ENCODE data around the gene RNF141.

Gene RNF141

DNA sequence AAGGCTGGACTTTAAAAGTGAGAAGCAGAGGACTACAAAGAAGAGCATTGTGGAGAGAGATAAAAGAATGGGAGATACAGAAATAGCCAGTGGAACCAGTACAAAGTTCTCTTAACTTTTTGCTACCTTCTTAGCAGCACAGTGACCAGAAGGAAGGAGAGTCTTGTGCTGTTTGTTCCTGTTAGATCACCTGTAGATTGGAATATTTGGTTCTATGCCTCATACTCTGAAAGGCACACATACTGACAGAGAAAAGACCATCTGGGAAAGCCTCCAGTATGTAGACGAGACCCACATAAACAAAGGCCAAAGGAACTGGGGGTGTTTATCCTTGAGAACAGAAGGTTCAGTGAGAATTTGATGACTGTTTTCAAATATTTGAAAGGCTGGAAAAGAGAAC, 18.7 kb downstream of the RNF141 start:
- TF ChIP-seq, protein P1, sequence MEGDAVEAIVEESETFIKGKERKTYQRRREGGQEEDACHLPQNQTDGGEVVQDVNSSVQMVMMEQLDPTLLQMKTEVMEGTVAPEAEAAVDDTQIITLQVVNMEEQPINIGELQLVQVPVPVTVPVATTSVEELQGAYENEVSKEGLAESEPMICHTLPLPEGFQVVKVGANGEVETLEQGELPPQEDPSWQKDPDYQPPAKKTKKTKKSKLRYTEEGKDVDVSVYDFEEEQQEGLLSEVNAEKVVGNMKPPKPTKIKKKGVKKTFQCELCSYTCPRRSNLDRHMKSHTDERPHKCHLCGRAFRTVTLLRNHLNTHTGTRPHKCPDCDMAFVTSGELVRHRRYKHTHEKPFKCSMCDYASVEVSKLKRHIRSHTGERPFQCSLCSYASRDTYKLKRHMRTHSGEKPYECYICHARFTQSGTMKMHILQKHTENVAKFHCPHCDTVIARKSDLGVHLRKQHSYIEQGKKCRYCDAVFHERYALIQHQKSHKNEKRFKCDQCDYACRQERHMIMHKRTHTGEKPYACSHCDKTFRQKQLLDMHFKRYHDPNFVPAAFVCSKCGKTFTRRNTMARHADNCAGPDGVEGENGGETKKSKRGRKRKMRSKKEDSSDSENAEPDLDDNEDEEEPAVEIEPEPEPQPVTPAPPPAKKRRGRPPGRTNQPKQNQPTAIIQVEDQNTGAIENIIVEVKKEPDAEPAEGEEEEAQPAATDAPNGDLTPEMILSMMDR (IDR thresholded peaks at IDR 0.05; ENCODE audit: low read depth, low read length, missing control alignments) = no peak
- in situ Hi-C loops (cut with HindIII; ENCODE audit: low sequenced_read_pairs) = no loop called here
- DNase-seq (ENCODE audit: low read depth) = no peak
- no peak overlapping the region for H3K4me3 ChIP-seq (ENCODE audit: low read depth, low read length)

DNA sequence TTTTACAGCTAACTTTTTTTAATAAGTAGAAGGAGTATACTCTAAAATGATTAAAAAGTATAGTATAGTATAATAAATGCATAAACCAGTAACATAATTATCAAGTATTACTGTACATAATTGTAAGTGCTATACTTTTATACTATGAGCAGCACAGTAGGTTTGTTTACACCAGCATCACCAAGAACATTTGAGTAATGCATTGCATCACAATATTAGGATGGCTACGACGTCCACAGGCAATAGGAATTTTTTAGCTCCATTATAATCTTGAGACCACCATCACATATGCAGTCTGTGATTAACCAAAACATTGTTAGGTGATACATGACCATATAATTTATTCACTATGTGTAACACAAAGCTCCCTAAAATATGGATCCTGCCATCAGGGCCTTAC, 20.4 kb downstream of the RNF141 start:
- TF ChIP-seq, protein P1 (IDR thresholded peaks at IDR 0.05; ENCODE audit: low read depth, low read length, missing control alignments) = no peak
- no peak for DNase-seq (ENCODE audit: low read depth)
- H3K4me3 ChIP-seq (ENCODE audit: low read depth, low read length) = no peak overlapping the region
- in situ Hi-C loops (cut with HindIII; ENCODE audit: low sequenced_read_pairs) = no loop called here

DNA sequence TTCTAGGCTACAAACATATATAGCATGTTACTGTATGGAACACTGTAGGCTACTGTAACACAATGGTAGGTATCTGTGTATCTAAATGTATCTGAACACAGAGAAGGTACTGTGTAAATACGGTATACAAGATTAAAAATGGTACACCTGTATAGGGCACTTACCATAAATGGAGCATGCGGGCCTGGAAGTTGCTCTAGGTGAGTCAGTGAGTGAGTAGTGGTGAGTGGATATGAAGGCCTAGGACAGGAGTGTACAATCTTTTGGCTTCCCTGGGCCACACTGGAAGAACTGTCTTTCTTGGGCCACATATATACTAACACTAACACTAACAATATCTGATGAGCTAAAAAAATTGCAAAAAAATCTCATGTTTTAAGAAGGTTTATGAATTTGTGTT, 21.4 kb downstream of the RNF141 start:
- H3K4me3 ChIP-seq (ENCODE audit: low read depth, low read length) = no peak overlapping the region
- no peak for DNase-seq (ENCODE audit: low read depth)
- TF ChIP-seq, protein P1 (IDR thresholded peaks at IDR 0.05; ENCODE audit: low read depth, low read length, missing control alignments) = no peak
- in situ Hi-C loops (cut with HindIII; ENCODE audit: low sequenced_read_pairs) = no loop called here

DNA sequence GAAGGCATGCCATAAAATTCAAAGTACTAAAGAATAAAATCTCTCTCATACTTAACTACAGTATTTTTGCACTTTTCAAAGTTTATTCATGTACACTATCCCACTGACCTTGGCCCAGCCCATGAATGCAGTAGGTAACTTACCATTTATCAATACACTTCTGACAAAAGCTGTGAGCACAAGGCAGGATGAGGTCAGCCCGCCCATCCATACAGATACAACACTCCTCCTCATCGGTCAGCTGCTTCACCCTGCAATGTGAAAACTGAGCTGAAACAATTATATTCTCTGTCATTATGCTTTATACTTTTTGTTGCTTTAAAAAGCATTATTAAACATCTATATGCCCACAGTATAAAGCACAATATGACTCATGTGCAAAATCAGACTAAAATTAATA, 22.1 kb downstream of the RNF141 start:
- no peak overlapping the region for H3K4me3 ChIP-seq (ENCODE audit: low read depth, low read length)
- TF ChIP-seq, protein P1 (IDR thresholded peaks at IDR 0.05; ENCODE audit: low read depth, low read length, missing control alignments) = no peak
- no peak for DNase-seq (ENCODE audit: low read depth)
- in situ Hi-C loops (cut with HindIII; ENCODE audit: low sequenced_read_pairs) = no loop called here

DNA sequence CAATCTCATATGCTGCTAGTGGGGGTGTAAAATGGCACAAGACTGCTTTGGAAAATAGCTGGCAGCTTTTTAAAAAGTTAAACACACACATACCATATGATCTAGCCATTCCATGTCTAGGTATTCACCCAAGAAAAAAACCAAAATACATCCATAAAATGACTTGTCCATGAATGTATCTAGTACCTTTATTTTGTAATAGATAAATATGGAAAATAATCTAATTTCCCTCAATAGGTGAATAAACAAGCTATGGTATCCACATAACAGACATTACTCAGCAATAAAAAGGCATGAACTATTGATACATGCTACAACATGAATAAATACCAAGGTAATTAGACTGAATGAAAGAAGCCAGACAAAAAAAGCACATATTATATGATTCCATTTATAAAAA, 22.9 kb downstream of the RNF141 start:
- in situ Hi-C loops (cut with HindIII; ENCODE audit: low sequenced_read_pairs) = no loop called here
- H3K4me3 ChIP-seq (ENCODE audit: low read depth, low read length) = no peak overlapping the region
- TF ChIP-seq, protein P1 (IDR thresholded peaks at IDR 0.05; ENCODE audit: low read depth, low read length, missing control alignments) = no peak
- no peak for DNase-seq (ENCODE audit: low read depth)

DNA sequence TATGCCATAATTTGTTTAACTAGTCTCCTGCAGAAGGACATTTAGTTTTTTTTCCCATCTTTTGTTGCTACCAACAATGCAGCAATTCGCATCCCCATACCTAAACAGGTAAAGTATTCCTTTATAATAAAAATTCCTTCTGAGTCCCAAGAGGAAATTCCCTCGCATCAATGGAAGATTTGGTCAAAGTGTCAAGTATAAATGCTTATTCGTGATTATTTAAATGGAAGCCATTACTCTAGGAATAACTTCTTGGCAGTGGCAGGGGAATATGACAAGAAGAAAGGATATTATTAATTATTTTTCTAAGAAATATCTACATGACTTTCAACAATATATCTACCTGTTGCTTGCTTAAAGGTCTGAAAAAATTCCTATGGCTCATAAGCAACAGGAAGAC, 25.6 kb downstream of the RNF141 start:
- TF ChIP-seq, protein P1 (IDR thresholded peaks at IDR 0.05; ENCODE audit: low read depth, low read length, missing control alignments) = no peak
- H3K4me3 ChIP-seq (ENCODE audit: low read depth, low read length) = no peak overlapping the region
- in situ Hi-C loops (cut with HindIII; ENCODE audit: low sequenced_read_pairs) = no loop called here
- no peak for DNase-seq (ENCODE audit: low read depth)

DNA sequence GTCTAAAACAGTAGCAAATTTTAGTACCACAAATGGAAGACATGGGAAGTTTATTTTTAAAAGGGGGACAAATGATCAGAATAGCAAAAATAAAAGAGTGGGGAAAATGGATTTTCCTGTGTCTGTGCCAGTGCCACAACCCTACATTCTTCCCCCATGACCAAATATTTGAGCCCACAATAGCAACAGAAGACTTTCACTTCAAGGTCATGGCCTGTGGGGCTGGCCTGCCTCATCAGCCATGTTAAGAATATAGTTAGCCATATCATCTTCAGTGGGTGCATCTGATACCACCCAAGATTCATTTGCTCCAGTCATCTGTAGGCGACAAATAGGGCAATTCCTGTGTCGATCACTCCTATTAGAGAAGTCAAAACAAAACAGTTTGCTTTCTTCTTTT, 26.3 kb downstream of the RNF141 start:
- TF ChIP-seq, protein P1 (IDR thresholded peaks at IDR 0.05; ENCODE audit: low read depth, low read length, missing control alignments) = no peak
- in situ Hi-C loops (cut with HindIII; ENCODE audit: low sequenced_read_pairs) = no loop called here
- no peak overlapping the region for H3K4me3 ChIP-seq (ENCODE audit: low read depth, low read length)
- no peak for DNase-seq (ENCODE audit: low read depth)
